Fibroblast of skin of abdomen (primary cell): ENCODE measurements around the gene FAM181B. TPM values are rescaled to one million over a fixed set of nuclear protein-coding genes. Genes with fewer than 3 reads are reported as not detected.

Experiments used
- DNase-seq: peaks from one replicate; pipeline ENCODE4 v3.0.0-alpha.2; 2013
- polyA plus RNA-seq, 2 experiments: library from polyadenylated mRNA; unstranded; fragments of 120-200 nt; gene quantifications; one replicate each; pipeline ENCODE4 v1.2.1, GENCODE V29; 2013; ENCODE audit not compliant: insufficient read length in 2 of 2

Gene FAM181B, protein sequence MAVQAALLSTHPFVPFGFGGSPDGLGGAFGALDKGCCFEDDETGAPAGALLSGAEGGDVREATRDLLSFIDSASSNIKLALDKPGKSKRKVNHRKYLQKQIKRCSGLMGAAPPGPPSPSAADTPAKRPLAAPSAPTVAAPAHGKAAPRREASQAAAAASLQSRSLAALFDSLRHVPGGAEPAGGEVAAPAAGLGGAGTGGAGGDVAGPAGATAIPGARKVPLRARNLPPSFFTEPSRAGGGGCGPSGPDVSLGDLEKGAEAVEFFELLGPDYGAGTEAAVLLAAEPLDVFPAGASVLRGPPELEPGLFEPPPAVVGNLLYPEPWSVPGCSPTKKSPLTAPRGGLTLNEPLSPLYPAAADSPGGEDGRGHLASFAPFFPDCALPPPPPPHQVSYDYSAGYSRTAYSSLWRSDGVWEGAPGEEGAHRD
- not detected for polyA plus RNA-seq (2013, experiment 1 of 2; ENCODE audit: insufficient read length)
- polyA plus RNA-seq (2013, experiment 2 of 2; ENCODE audit: insufficient read length): not detected

- DNase-seq: peak; percentile 8
Measured at GRCh38 chr11:82733444-82734119, at the start of gene FAM181B. Gene FAM181B, minus strand, starts transcription at chr11:82733864. Its CDS starts 135 bp downstream, at chr11:82733729.

GRCh38 chr11:82782825-82783374 lies 49.2 kb upstream of the FAM181B start:
- DNase-seq: no peak

GRCh38 chr11:82778776-82779175 lies 45.1 kb upstream of the FAM181B start:
- DNase-seq: no peak

- DNase-seq: no peak
Measured at GRCh38 chr11:82776377-82776776, 42.7 kb upstream of the FAM181B start.

- peak; percentile 38 for DNase-seq
Measured at GRCh38 chr11:82775736-82776346, 42.2 kb upstream of the FAM181B start.

- no peak for DNase-seq
Measured at GRCh38 chr11:82775218-82775617, 41.6 kb upstream of the FAM181B start.

DNA sequence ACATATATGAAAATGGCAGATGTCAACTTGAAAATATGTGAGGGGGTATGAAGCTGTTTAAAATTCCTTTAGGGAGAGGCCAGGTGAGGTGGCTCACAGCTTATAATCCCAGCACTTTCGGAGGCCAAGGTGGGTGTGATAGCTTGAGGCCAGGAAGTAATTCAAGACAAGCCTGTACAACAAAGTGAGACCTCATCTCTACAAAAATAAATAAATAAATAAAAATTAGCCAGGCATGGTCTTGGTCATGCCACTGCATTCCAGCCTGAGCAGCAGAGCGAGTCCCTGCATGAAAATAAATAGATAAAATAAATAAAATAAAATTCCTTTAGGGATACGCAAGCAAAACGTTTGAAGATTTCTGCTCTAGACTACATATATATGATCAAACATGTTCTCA lies 38.1 kb upstream of the FAM181B start:
- no peak for DNase-seq

- DNase-seq: no peak
Measured at GRCh38 chr11:82767123-82767522, 33.5 kb upstream of the FAM181B start.

- DNase-seq: no peak
Measured at GRCh38 chr11:82765466-82766034, 31.9 kb upstream of the FAM181B start.

- DNase-seq: no peak
Measured at GRCh38 chr11:82763167-82763566, 29.5 kb upstream of the FAM181B start.

- DNase-seq: no peak
Measured at GRCh38 chr11:82759649-82760048, 26.0 kb upstream of the FAM181B start.

GRCh38 chr11:82757660-82758357 lies 24.1 kb upstream of the FAM181B start:
- DNase-seq: no peak

DNA sequence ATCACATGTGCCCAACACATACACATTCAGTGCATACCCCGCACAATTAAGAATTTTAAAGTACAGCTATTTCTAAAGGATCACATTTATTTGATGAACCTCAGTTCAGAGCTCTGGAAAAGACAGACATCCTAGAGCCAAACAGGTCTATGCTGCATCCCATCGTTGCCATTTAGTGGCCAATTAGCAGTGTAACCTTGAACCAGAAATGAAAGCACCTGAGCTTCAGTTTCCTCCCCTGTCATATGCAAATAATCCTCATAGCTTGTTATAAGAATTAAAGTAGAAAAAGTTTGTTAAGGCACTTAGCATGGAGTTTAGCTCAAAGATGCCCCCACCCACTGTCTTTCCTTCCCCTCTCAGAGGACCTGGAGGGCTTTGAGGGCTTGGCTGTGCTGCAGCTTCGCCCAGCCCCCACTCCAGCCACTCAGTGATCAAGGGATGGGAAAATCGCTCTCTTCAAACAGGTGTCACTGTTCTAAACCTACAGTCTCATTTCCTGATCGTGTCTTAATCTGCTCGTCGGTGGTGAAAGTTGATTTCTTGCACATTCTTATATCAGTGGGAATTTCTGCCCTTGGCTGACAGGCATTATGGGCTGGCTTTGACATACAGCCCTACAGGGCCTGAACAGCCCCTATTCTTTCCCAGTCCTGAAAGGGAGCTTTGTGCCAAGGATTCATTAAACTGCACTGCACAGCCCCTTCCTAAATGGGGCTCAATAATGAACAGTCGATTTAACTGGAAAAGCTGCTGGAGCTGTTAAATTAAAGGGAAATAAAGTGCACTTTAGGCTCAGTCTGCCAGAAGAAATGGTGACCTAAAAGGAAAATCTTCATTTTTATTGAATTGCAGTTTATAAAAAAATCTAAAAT lies 23.3 kb upstream of the FAM181B start:
- no peak for DNase-seq

DNA sequence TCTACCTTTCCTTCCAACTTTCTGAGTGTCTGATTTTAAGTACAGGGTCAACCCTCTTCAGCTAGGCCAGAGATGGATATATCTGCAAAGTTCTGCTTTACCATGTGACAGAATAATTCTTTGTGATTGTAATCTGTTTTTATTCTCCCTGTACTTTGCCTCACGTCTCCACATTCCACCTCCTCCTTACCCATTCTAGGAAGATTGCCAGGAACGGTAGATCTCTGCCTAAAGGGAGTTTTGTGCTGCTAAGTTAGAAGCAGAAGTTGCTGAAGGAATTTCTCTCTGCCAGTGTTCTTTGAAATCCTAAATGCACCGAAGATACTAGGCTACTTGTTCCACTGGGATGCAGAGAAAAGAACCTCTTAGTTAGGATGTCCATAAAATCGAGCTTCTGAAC lies 20.7 kb upstream of the FAM181B start:
- no peak for DNase-seq

- DNase-seq: no peak
Measured at GRCh38 chr11:82753921-82754320, 20.3 kb upstream of the FAM181B start.

- DNase-seq: no peak
Measured at GRCh38 chr11:82752801-82753200, 19.1 kb upstream of the FAM181B start.

GRCh38 chr11:82750643-82751139 lies 17.0 kb upstream of the FAM181B start:
- DNase-seq: no peak

DNA sequence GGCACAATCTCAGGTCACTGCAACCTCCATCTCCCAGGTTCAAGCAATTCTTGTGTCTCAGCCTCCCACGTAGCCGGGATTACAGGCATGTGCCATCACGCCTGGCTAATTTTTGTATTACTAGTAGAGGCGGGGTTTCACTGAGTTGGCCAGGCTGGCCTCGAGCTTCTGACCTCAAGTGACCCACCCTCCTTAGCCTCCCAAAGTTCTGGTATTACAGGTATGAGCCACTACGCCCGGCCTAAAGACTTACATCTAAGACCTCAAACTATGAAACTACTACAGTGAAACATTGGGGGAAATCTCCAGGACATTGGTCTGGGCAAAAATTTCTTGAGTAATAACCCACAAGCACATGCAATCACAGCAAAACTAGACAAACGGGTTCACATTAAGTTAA lies 13.8 kb upstream of the FAM181B start:
- DNase-seq: no peak

DNA sequence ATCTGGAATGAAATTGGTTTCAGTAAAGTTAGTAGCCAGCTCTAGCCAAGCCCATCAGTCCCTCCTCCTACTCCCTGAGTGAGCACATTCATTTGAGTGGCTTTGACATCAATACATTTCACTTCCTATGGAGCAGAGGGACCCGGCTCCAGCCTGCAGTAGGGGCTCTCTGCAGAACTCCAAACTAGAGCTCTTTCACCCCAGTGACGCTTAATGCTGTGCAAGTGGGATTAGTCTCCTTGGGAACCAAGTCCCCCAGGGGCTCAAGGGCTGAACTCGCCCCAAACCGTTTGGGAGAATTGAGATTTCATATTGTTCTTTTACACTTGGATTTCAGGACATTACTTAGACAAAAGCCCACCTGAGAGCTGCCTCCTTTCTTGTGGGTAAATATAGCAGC lies 4.4 kb upstream of the FAM181B start:
- DNase-seq: no peak

DNA sequence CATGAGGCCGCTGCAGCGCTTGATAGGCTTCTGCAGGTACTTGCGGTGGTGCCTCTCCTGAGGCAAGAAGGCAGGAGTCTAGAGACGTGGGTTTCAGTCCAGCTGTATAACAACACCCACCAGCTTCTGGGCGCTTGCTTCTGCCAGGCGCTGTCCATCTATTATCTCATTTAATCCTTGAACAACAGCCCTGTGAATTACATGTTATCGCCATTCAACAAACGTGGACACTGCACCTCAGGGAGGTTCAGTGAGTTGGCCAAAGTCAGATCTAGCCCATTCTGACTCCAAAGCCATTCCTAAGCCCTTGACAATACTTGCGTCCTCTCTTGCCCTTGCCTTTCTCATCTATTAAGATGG lies 436 bp upstream of the FAM181B start:
- DNase-seq: no peak
